ENCODE data around the gene PDZD8.

Gene PDZD8

DNA sequence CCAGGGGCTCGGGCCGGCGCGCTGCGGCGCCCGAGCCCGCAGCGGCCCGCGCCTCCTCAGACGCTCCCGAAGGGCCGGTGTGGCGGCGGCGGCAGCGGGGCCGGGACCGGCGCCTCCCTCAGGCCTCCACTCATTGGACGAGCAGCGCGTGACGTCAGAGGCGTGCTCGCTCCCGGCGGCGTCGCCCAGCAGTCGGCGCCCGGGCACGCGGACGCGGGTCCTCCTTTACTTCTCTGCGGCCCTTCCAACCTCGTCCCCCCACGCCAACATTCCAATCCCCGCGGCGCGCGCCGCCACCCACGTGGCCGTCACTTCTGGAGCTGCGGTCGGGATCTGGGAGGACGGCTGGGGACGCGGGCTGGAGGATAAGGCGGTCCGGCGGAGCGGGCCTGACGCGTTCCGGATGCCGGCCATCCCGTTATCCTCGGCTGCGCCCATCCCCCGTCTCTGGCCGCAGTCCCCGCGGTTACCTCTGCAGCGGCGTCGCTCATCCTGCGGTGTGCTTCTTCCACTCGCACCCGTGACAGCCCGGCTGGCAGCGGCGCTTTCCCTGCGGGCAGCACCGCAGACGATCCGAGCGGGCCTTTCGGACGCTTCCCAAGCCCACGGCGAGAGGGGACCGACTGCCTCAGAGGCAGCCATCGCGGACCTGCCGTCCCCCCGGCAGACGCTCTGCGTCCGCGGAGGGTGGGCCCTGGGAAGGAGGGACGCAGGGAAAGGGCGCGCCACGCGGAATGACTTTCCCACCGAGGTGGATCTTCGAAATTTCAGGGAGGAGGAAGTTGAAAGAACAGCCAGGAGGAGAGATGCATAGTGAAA lies at the start of gene PDZD8:
Gene PDZD8, minus strand, starts transcription at position 81 of the 819 bp plus-strand sequence. CDS start 213 bp downstream, outside the sequence.
- peak; percentile 93 for DNase-seq

DNA sequence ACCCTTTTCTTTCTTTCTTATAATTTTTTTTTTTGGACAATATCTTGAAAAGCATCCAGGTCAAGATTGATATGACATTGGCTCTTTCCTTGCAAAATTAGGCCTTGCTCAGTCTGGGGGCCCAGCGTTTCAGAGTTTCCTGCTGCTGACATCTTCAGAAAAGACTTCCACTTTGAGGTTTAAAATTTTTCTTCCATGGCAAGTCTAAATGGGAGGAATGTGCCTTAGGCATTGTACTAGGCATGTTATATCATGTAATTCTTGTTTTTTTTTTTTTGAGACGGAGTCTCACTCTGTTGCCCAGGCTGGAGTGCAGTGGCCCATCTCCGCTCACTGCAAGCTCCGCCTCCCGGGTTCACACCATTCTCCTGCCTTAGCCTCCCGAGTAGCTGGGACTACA lies 48.9 kb upstream of the PDZD8 start:
- DNase-seq = no peak

- DNase-seq = no peak
These were observed 46.7 kb upstream of the PDZD8 start for GRCh38 chr10:117421985-117422384.

GRCh38 chr10:117420768-117421167 lies 45.5 kb upstream of the PDZD8 start:
- DNase-seq = no peak

GRCh38 chr10:117419921-117420320 lies 44.7 kb upstream of the PDZD8 start:
- no peak for DNase-seq

- DNase-seq = no peak
These were observed 43.9 kb upstream of the PDZD8 start for GRCh38 chr10:117419159-117419558.

GRCh38 chr10:117418121-117418520 lies 42.9 kb upstream of the PDZD8 start:
- no peak for DNase-seq

- DNase-seq = no peak
These were observed 42.0 kb upstream of the PDZD8 start for GRCh38 chr10:117417196-117417595.

DNA sequence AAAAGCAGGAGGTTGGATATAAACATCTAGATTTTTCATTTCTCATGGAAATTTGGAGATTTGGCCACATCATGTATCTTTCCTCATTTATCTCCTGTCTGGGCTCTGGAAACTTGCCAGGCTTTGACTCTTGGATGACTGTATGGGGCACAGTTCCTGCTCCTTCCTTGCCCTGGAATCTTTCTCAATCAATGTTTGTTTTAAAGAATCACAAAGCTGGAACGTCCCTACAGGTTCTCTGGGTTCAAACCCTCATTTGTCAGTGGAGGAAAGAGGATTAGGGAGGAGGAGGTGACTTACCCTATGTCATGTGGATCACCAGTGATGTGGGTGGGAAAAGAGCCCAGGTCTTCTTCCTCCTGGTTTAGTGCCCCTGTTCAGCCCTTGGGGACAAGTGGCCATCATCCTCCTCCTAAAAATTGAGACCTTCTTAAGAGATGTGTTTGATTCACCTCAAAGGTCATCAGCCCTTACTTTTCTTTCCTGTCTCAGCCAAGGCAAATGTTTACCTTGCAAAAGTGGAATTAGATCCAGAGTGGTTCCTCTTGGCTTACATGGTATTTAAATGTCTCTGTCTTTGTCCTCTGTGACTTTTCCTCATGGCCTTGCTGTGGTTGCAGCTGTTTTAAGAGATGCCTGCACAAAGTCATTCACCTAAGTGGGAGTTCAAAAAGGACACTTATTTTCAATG lies 38.8 kb upstream of the PDZD8 start:
- DNase-seq = no peak

DNA sequence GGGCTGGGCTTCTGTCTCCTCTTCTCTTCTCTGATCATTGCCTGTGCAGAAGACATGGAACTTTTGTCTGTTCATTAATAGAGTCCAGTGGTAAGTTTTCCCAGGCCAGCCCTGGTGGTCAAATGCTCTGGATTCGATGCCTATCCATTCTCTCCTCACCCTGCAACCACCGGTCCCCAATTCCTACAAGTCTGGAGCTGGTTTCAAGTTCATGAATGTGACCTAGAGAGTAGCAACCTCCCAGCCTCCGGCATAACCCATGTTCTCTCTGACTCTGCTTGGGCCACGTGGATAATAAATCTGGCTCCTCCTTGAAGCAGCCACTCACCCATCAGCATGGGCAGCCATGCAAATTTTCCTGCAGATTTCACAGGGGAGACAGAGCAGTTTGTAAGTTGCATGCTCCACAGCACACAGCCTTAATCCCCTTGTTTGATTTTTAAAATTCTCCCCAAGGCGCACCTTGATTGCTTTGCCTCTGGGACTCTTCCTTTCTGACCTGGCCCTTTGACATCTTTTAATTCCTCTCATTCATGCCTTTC lies 37.3 kb upstream of the PDZD8 start:
- no peak for DNase-seq

DNA sequence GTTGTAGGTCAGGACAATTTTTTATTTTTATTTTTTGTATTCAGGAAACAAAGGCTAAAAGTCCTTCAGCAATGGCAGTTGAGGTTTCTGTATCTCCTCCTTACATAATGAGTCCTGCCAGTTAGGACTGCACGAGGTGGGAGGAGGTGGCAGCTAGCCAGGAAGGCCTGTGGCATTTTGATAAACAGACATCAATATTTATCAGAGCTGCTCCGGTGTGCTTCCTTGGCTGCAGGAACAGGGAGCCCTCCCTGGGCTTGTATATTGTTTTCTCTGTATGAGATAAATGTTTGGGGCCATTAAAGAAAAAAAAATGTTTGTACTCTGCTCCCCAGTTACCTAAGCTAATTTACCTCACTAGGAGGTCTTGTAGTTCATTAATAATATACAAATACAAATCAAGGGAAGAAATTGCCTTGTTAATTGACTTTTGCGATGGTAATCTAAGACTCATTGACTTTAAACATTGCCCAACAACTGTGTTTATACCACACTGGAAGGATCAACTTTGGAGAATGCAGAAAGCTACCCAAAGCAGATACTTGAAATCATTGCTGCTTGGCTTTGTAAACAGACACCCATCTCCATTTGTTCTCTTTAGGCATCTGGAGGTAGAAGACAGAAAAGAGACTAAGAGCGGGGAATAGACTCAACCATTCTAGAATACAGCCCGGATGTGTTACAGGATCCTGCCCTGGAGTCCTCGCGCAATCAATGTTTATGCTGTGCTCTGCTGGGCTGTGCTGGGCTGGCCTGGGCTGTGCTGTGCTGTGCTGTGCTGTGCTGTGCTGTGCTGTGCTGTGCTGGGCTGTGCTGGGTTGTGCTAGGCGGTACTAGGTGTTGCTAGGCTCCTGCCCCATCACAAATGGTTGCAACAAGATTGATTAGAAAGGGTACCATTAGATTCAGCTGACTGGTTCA lies 36.5 kb upstream of the PDZD8 start:
- DNase-seq = no peak

DNA sequence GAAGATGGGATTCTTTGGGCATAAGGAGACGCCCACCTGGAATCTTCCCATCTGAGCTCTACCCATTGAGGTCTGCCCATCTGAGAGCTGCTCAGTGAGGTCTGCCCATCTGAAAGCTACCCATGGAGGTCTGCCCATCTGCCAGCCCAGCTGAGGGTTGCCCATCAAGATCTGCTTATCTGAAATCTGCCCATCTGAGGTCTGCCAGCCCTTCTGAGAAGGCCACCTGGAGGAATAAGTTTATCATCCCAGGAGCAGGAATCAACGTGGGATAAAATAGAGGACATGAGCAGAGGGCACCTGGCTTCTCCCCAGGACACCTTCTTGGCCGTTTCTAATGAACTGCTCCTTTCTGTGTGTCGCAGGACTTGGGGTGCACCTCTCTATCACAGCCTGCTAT lies 35.3 kb upstream of the PDZD8 start:
- no peak for DNase-seq

GRCh38 chr10:117409549-117410305 lies 34.5 kb upstream of the PDZD8 start:
- DNase-seq = no peak

GRCh38 chr10:117408436-117409384 lies 33.5 kb upstream of the PDZD8 start:
- DNase-seq = no peak

DNA sequence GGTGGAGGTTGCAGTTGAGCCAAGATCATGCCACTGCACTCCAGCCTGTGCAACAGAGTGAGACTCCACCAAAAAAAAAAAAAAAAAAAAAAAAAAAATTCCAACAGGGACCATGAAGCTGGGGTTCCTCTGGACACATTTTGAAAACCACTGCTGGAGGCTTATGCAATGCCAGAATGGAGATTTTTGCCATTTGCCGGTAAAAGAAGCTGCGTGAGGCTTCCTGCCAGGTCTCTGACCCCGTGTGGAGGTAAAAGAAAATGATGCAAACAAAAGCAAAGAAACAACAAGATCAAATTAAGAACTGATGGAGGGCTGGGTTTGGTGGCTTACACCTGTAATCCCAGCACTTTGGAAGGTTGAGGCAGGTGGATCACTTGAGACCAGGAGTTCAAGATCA lies 30.5 kb upstream of the PDZD8 start:
- no peak for DNase-seq

GRCh38 chr10:117400329-117400728 lies 25.1 kb upstream of the PDZD8 start:
- DNase-seq = no peak

DNA sequence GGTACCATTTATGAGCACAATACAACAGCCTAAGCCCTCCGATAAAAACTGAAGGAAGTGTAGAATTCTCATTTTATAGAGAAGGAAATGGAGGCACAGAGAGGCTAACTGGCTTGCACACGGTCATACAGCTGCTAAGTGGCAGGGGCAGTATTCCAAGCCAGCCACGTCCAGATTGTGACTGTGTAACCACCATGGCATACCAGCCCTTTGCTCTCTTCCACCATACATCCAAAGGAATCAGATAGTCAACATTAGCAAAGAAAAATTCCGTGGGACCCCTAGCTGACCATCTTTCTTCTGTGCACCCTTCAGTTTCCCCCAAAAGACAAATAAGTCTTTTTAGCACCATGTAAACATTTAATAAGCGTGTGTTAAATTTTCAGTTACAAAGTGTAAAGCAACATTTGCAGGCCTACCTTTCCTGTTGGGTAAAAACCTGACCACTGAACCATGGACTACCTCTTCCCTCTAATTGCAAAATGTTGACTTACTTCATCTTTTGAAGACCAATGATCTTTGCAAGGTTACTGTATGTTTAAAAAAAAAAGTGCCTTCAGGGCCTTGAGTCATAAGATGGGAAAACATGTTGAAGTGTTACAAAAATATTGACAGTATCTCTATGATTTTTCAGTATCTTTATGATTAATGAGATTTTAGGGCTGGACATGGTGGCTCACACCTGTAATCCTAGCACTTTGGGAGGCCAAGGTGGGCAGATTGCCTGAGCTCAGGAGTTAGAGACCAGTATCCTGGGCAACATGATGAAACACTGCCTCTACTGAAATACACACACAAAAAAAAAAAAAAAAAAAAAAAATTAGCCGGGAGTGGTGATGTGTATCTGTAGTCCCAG lies 24.3 kb upstream of the PDZD8 start:
- DNase-seq = no peak

DNA sequence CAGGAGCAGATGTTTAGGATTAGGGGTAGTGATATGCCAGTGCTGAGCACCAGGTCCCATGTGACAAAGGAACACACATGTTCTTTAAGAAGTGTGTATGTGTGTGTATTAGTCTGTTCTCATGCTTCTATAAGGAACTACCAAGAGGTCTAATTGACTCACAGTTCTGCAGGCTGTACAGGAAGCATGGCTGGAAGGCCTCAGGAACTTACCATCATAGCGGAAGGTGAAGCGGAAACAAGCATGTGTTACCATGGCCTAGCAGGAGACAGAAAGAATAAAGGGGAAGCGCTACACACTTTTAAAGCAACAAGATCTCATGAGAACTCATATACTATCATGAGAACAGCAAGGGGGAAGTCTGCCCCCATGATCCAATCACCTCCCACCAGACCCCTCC lies 22.8 kb upstream of the PDZD8 start:
- no peak for DNase-seq

DNA sequence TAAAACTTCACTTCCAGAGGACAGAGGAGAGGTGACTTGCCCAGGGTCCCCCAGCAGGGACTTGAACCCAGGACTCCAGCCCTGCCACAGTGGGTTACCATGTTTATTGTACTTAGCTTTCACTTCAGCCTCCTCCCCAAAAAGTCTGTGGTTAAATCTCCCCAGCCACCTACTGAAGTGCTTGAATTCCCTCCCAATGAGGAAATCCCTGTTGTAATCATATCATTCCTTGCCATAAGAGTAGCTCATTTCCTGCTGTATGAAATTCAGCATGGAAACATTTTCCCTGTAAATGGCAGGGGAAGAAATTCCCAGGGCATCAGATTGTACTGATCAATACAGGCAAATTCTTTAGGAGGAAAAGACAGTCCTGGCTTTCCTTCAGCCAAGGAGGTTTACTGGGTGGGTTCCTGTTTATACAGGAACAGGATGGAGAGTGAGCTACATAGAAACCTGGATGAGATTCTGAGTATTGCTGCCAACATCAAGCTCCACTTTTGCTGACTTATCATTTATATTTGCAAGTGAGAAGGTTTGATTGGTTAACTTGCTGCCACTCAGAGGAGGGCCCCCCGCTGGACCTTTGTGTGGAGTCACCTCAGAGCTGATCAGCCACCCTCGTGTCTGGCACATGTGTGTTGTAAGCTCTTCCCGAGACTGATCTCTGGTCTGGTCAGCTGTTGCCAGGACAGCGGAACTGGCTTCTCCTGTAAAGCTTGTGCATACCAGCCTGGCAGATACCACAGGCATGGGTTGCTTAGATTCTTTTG lies 16.4 kb upstream of the PDZD8 start:
- DNase-seq = no peak

Measured in stimulated activated CD8-positive, alpha-beta memory T cell treated with anti-CD3 and anti-CD28 coated beads, Interleukin-4, amount 100 ng/mL, for 48 hours (primary cell).